GM19455 (cell line): ENCODE data around the gene KCNT1.

Experiments used
- ATAC-seq: cut with Tn5 transposase; IDR thresholded peaks from one replicate; pipeline ENCODE4 v1.9.1; 2021; ENCODE audit not compliant: unreplicated experiment

Gene KCNT1

GRCh38 chr9:135777623-135778177 is 75.7 kb downstream of the KCNT1 start:
- no peak for ATAC-seq

- no peak for ATAC-seq
These were observed 76.4 kb downstream of the KCNT1 start for GRCh38 chr9:135778421-135778820.

GRCh38 chr9:135779571-135779970 is 77.6 kb downstream of the KCNT1 start:
- ATAC-seq, result no peak

- ATAC-seq, result no peak
These were observed 78.1 kb downstream of the KCNT1 start for GRCh38 chr9:135780086-135780485.

GRCh38 chr9:135780626-135781025 is 78.6 kb downstream of the KCNT1 start:
- ATAC-seq, result no peak

DNA sequence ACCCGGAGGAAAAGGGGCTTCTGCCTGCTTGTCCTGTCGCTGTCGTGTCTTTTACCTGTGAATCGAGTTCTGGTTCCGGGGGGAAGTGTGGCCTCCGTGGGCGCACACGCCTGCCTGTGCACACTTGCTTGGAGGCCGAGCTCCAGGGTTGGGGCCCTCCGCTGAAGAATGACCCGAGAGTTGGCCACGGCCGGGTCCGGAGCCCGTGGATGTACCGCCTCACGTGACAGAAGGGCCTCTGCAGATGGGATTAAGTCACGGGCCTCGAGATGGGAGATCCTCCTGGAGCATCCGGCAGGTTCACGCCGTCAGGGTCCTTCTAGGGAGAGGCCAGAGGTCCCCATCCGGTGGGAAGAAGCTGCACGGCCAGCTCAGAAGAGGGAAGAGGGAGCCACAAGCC is 81.0 kb downstream of the KCNT1 start:
- no peak for ATAC-seq

DNA sequence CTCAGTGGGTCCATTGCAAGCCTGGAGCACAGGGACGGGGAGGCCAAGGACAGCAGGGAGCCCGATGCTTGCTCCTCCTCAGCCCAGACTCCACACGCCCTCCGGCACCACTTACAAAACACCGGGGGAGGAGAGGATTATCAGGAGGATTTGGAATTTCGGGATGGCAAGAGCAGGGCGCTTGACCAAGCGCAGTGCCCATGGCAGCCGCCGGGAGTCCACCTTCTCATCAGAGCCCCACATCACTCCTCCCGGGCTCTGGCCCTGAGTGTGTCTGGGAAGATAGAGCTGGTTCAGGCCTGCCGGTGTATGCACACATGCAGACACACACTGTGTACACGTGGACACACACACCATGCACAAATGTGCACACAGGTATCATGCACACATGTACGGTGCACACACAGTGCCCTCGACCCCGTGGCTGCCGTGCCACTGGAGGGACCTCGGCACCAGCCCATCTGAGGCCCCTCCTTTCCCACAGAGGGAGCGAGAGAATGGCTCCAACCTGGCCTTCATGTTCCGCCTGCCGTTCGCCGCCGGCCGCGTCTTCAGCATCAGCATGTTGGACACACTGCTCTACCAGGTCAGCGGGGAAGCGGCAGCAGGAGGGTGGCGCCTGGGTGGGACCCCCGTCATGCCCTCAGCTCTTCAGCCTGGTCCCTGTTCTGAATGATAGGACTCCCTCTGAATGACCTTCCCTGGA is 81.7 kb downstream of the KCNT1 start:
- no peak for ATAC-seq

- ATAC-seq, result no peak
These were observed 83.1 kb downstream of the KCNT1 start for GRCh38 chr9:135785013-135785575.

GRCh38 chr9:135786146-135786690 is 84.2 kb downstream of the KCNT1 start:
- ATAC-seq, result no peak

DNA sequence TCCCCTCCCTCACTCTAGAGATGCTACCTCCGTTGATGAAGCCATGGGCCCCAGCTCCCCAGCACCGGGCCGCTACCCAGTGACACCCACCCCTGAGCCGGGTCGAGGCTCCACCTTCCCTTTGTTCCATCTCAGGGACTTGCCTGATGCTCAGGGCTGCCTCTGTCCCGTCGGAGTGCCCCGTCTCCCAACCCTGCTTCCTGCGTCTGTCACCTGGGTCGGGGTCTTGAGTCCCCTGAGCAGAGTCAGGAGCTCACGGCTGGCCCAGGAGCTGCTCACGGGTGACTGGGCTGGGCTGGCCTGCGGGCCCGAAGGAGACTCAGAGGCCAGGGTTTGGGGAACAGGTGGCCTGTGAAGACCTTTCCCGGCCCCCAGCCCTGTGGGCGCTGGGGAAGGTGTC is 85.3 kb downstream of the KCNT1 start:
- ATAC-seq, result no peak

DNA sequence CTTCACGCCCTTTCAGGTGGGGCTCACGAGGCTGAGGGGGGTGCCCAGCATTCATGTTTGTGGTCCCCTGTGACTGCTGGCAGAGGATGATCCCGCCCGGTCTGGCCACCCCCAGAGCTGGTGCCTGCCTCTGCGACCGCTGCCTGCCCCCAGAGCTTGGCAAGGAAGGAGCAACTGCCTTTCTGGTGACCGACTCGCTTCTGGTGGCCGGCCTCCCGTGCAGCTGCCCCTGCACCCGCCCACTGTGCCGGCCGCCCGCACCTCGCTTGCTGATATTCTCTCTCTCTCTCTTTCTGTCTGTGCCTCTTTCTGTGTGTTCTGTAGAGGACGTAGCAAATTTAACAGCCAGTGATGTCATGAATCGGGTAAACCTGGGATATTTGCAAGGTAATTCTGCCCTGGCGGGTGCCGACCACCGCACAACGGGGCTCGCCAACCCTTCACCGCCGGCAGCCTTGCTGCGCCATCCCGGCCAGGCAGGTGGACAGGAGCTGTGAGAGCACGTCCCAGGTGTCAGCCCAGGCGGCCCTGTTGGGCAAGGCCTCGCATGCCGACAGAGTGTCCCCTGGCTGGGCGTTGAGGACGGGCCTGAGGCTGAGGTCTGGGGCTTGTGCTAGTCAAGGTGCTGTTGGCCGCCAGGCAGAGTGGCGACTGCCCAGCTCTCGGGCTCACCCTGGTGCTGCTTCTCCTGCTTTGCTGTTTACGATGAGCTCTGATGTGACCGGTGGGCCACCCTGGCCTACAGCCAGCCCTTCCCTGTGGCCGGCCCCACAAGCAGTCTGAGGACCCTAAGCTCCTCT is 86.0 kb downstream of the KCNT1 start:
- ATAC-seq, result no peak

DNA sequence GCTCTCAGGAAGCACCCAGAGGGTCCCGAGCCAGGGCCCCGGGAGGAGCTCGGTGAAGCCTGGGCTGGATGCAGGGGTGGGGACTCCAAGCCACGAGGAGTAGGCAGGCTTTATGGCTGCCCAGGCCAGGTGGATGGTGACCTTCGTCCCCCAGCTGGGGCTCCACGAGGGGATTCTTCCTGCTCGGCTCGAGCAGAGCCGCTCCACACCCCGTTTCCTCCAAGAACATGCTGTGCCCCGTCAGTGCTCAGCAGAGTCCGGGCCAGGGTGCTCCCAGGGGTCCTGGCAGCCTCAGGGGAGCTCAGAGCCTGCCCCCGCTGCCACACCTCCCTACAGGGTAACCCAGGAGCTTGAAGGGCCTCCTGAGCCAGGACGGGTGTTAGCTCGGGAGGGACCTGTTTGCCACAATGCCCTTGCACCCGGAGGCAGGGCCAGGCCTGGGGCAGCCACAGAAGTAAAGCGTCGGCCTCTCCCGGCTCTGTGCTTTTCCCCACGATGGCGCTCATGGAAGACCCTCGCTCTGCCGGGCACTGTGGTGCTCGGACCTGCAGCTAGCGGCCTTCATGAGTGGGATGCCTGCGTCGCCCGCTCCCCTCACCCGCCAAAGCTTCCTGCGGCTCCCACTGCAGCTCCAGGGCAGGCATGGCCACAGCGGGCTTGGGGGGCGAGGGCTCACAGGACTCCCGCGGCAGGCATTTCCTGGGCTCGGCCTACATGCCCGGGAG is 86.8 kb downstream of the KCNT1 start:
- no peak for ATAC-seq

DNA sequence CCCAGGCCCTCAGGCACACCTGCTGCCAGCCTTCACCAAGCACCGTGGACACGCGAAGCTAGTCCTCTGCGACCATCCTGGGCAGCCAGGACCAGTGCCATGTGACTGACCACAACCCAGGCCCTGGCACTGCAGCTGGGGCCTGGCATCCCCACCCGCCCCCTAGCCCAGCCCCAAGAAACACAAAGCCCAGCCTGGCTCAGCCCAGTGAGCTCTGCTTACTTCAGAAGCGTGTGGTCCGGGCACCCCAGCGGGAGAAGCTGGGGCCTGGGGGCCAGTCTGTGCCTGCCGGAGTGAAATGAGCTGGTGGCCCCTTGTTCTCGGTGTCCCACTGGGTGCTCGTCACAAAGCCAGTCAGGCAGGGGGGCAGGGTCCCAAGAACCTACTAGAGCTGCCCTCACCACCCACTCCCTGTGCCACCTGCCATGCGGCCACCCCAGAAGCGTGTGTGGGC is 87.9 kb downstream of the KCNT1 start:
- no peak for ATAC-seq

DNA sequence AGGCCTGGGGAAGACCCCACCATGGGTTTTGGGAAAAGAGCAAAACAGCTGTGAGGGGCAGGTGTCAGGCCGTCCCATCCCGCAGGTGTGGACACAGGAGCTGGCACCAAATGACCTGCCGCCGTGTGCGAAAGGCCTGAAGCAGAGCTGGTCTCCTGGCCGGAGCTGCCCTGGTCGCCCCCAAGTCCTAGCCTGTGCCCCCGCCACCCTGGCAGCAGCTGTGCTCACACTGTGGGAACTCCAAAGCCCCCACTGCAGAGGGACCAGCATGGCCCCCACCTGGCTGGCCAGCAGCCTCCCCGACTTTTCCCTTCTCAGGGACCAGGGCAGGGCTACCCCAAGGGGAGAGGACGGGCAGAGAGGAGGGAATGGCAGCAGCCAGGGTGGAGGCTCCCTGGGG is 88.4 kb downstream of the KCNT1 start:
- ATAC-seq, result no peak

- ATAC-seq, result no peak
These were observed 88.9 kb downstream of the KCNT1 start for GRCh38 chr9:135790850-135791249.

- ATAC-seq, result no peak
These were observed 89.7 kb downstream of the KCNT1 start for GRCh38 chr9:135791431-135792267.

- ATAC-seq, result no peak
These were observed 90.5 kb downstream of the KCNT1 start for GRCh38 chr9:135792268-135793128.

- no peak for ATAC-seq
These were observed 91.5 kb downstream of the KCNT1 start for GRCh38 chr9:135793221-135794056.
